Measurements from ENCODE around the gene EIF3M. TPM values are rescaled to one million over a fixed set of nuclear protein-coding genes. Genes with fewer than 3 reads are reported as not detected.
A peak's percentile ranks its signal among the peaks of the same experiment; 100 is the strongest.

The EIF3M gene
- polyA plus RNA-seq, 3 donors = 248 to 316 (median 315) TPM

- TF ChIP-seq CTCF (IDR thresholded peaks at IDR 0.05) = no peak
Measured at GRCh38 chr11:32549611-32550187, 33.9 kb upstream of the EIF3M start.

GRCh38 chr11:32550207-32550606 is 33.4 kb upstream of the EIF3M start:
- peaks cover 17 to 19% of the 10 kb centered on the region in 2 donors for H3K4me1 ChIP-seq (ENCODE audit: control insufficient read depth in 1 of 2, insufficient read depth in 2 of 2, low read length in 2 of 2)
- Mint-ChIP-seq H3K27ac (peak overlapping the region in 6 of 7 donors; percentile 41 to 90 (median 70)), H3K4me3 (peak overlapping the region in 1 of 2 donors; percentile 42), H3K27me3 (ENCODE audit: low read depth in 3 of 3) (no peaks in the 10 kb centered on the region), H3K9me3 (peaks cover 6 to 13% (median 12%) of the 10 kb centered on the region in 7 donors), H3K4me1 (peaks cover 20% of the 10 kb centered on the region), H3K36me3 (peaks cover 2 to 3% of the 10 kb centered on the region in 2 donors)
- no peak for DNase-seq
- H3K4me2 ChIP-seq (replicated peaks; ENCODE audit: extremely low read depth, low read length, poor library complexity, severe bottlenecking) = peak overlapping the region; percentile 56
- H3K9ac ChIP-seq (ENCODE audit: insufficient read depth, low read length, poor library complexity, severe bottlenecking) = no peak overlapping the region
- intact Hi-C loops (cut with micrococcal nuclease) = no loop called here
- peak overlapping the region in 1 of 3 experiments; percentile 41 for H3K4me3 ChIP-seq (replicated peaks in 1 of 3; ENCODE audit: low read depth in 2 of 3, low read length in 3 of 3)
- peak overlapping the region; percentile 44 for H2AFZ ChIP-seq (ENCODE audit: insufficient read depth, low read depth, low read length, poor library complexity, severe bottlenecking)
- no CpG with 5 or more reads among the region's 4 CpGs for WGBS (ENCODE audit: insufficient coverage)
- H3K36me3 ChIP-seq (replicated peaks in 1 of 2; ENCODE audit: control insufficient read depth in 1 of 2, insufficient read depth in 2 of 2, low read length in 2 of 2) = no peaks in the 10 kb centered on the region
- no peaks in the 10 kb centered on the region for H3K79me2 ChIP-seq (ENCODE audit: insufficient read depth, low read length)
- no peaks in the 10 kb centered on the region for H3K27me3 ChIP-seq (ENCODE audit: control insufficient read depth in 2 of 2, insufficient read depth in 2 of 2, low read length in 2 of 2)
- TF ChIP-seq CTCF (IDR thresholded peaks at IDR 0.05) = no peak
- peaks cover 0 to 7% of the 10 kb centered on the region in 2 donors for H3K9me3 ChIP-seq (replicated peaks in 1 of 2; ENCODE audit: control insufficient read depth in 1 of 2, insufficient read depth in 1 of 2, low read length in 2 of 2)
- no peaks in the 10 kb centered on the region for H4K20me1 ChIP-seq (ENCODE audit: insufficient read depth, low read length)
- H3K27ac ChIP-seq (ENCODE audit: low read depth in 1 of 2, low read length in 2 of 2) = peak overlapping the region in 1 of 2 donors; percentile 66

More at GRCh38 chr11:32549611-32550187, 33.9 kb upstream of the EIF3M start:
- Mint-ChIP-seq H3K4me1 (peaks cover 20% of the 10 kb centered on the region), H3K27ac (peak overlapping the region in 6 of 7 donors; percentile 41 to 90 (median 70)), H3K9me3 (peaks cover 6 to 16% (median 12%) of the 10 kb centered on the region in 7 donors), H3K36me3 (peaks cover 2 to 3% of the 10 kb centered on the region in 2 donors), H3K4me3 (peak overlapping the region in 1 of 2 donors; percentile 39), H3K27me3 (ENCODE audit: low read depth in 3 of 3) (no peaks in the 10 kb centered on the region)
- intact Hi-C loops (cut with micrococcal nuclease) = no loop called here
- WGBS (ENCODE audit: insufficient coverage) = no CpG with 5 or more reads among the region's 1 CpG
- H3K4me3 ChIP-seq (replicated peaks in 1 of 3; ENCODE audit: low read depth in 2 of 3, low read length in 3 of 3) = peak overlapping the region in 1 of 3 experiments; percentile 41
- peak; percentile 11 to 48 (median 13) for DNase-seq
- H3K9me3 ChIP-seq (replicated peaks in 1 of 2; ENCODE audit: control insufficient read depth in 1 of 2, insufficient read depth in 1 of 2, low read length in 2 of 2) = peaks cover 0 to 7% of the 10 kb centered on the region in 2 donors
- peak overlapping the region in 1 of 2 donors; percentile 66 for H3K27ac ChIP-seq (ENCODE audit: low read depth in 1 of 2, low read length in 2 of 2)
- no peaks in the 10 kb centered on the region for H3K79me2 ChIP-seq (ENCODE audit: insufficient read depth, low read length)
- H3K27me3 ChIP-seq (ENCODE audit: control insufficient read depth in 2 of 2, insufficient read depth in 2 of 2, low read length in 2 of 2) = no peaks in the 10 kb centered on the region
- peak overlapping the region; percentile 56 for H3K4me2 ChIP-seq (replicated peaks; ENCODE audit: extremely low read depth, low read length, poor library complexity, severe bottlenecking)
- peaks cover 17 to 19% of the 10 kb centered on the region in 2 donors for H3K4me1 ChIP-seq (ENCODE audit: control insufficient read depth in 1 of 2, insufficient read depth in 2 of 2, low read length in 2 of 2)
- H2AFZ ChIP-seq (ENCODE audit: insufficient read depth, low read depth, low read length, poor library complexity, severe bottlenecking) = peak overlapping the region; percentile 44
- H4K20me1 ChIP-seq (ENCODE audit: insufficient read depth, low read length) = no peaks in the 10 kb centered on the region
- no peaks in the 10 kb centered on the region for H3K36me3 ChIP-seq (replicated peaks in 1 of 2; ENCODE audit: control insufficient read depth in 1 of 2, insufficient read depth in 2 of 2, low read length in 2 of 2)
- H3K9ac ChIP-seq (ENCODE audit: insufficient read depth, low read length, poor library complexity, severe bottlenecking) = no peak overlapping the region

All from CD14-positive monocyte (primary cell).